HG02884 (cell line): Measurements from ENCODE around the gene ZG16B.
A peak's percentile ranks its signal among the peaks of the same experiment; 100 is the strongest.

ENCODE experiments used
- ATAC-seq: cut with Tn5 transposase; IDR thresholded peaks from one replicate; pipeline ENCODE4 v1.9.1; 2021; ENCODE audit warnings: mild to moderate bottlenecking, moderate library complexity; ENCODE audit not compliant: unreplicated experiment

ZG16B gene

GRCh38 chr16:2860826-2861567, 30.9 kb downstream of the ZG16B start:
- no peak for ATAC-seq

DNA sequence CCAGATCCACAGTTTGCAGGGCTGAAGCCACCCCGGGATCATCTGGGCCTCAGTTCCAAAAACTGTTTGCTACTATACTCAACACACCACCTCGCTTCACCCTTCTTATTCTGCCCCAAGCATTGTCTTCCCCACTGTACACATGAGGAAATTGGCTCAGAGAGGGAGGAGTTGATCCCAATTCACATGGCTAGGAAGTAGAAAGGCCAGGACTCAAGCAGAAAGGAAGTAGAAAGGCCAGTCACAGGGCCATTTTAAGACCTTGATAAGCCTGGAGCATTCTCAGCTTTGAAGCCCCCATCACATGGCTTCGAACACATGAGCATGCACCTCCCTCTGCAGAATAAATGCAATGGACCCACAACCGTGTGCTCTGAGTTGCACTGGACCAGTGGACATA, 35.5 kb downstream of the ZG16B start:
- no peak for ATAC-seq

GRCh38 chr16:2866431-2866830, 36.3 kb downstream of the ZG16B start:
- no peak for ATAC-seq

- no peak for ATAC-seq
These were observed 37.5 kb downstream of the ZG16B start for GRCh38 chr16:2867661-2867986.

- peak; percentile 76 for ATAC-seq
These were observed 38.1 kb downstream of the ZG16B start for GRCh38 chr16:2867987-2868789.

DNA sequence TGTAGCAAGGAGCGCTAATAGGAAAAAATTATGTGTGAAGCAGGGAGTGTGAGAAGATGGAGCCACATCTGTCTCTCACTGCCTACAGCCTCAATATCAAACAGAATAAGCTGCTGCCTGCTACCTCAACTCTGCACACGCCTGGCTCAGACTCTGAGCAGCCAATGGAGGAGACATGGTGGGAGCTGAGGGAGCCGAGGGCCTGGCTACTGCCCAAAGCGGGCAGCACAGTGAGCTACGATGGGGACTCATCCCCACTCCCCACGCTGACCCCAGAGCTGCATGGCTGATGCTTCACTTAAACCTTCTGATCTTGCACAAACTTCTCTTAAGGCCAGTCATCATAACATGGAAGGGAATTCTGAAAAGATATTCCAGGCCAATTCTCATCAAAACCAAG, 41.8 kb downstream of the ZG16B start:
- ATAC-seq = no peak

GRCh38 chr16:2874032-2874911, 44.2 kb downstream of the ZG16B start:
- no peak for ATAC-seq

DNA sequence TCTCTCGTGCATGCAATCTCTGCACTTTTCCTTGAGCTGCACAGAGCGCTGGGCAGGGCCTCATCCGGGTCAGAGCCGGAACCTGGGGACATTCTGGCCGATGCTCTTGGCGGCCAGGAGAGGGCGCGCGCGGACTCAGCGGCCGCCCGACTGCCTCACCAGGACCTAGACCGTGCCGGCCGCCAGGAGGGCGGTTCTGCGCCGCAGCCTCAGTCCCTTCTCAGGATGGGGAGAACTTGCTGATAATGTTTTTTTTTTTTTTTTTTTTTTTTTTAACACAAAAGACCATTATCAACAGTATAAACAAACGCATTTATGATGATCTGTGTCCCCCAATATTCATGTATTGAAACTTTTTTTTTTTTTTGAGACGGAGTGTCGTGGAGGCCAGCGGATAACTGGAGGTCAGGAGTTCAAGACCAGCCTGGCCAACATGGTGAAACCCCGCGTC, 44.8 kb downstream of the ZG16B start:
- ATAC-seq = no peak

DNA sequence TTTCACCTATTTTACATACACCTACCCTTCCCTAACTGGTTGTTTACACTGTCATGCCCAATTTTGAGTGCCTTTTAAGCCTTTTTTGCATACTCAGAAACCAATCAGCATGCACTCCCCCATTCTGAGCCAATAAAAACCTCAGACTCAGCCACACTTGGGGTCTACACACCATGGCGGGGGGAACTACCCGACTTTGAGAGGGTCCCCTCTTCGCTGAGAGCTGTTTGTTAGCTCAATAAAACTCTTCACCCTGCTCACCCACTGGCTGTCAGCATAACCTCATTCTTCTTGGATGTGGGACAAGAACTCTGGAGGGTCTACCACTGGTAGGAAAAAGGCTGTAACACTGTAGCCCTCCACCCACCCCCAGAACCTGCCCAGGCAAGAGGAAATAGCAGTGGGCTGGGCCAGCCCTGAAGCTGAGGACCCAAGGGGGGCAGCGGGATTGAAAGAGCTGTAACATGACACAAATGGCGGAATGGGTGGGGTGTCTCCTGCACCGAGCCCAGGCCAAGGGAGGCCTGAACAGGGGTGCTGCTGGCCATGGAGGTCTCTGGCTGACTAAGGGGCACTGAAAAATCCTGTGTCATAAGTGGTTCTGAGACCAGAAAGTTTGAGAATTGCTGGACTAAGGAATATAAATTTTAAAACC, 49.9 kb downstream of the ZG16B start:
- ATAC-seq = no peak
